ENCODE measurements around the gene CHD8.
A peak's percentile ranks its signal among the peaks of the same experiment; 100 is the strongest.
"Not testable (repeated sequence)": the region's sequence is repeated elsewhere in the genome, so short reads cannot be mapped to it uniquely, and the experiment has no call there.

CHD8 gene, protein sequence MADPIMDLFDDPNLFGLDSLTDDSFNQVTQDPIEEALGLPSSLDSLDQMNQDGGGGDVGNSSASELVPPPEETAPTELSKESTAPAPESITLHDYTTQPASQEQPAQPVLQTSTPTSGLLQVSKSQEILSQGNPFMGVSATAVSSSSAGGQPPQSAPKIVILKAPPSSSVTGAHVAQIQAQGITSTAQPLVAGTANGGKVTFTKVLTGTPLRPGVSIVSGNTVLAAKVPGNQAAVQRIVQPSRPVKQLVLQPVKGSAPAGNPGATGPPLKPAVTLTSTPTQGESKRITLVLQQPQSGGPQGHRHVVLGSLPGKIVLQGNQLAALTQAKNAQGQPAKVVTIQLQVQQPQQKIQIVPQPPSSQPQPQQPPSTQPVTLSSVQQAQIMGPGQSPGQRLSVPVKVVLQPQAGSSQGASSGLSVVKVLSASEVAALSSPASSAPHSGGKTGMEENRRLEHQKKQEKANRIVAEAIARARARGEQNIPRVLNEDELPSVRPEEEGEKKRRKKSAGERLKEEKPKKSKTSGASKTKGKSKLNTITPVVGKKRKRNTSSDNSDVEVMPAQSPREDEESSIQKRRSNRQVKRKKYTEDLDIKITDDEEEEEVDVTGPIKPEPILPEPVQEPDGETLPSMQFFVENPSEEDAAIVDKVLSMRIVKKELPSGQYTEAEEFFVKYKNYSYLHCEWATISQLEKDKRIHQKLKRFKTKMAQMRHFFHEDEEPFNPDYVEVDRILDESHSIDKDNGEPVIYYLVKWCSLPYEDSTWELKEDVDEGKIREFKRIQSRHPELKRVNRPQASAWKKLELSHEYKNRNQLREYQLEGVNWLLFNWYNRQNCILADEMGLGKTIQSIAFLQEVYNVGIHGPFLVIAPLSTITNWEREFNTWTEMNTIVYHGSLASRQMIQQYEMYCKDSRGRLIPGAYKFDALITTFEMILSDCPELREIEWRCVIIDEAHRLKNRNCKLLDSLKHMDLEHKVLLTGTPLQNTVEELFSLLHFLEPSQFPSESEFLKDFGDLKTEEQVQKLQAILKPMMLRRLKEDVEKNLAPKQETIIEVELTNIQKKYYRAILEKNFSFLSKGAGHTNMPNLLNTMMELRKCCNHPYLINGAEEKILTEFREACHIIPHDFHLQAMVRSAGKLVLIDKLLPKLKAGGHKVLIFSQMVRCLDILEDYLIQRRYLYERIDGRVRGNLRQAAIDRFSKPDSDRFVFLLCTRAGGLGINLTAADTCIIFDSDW (N-terminal part only)

DNA sequence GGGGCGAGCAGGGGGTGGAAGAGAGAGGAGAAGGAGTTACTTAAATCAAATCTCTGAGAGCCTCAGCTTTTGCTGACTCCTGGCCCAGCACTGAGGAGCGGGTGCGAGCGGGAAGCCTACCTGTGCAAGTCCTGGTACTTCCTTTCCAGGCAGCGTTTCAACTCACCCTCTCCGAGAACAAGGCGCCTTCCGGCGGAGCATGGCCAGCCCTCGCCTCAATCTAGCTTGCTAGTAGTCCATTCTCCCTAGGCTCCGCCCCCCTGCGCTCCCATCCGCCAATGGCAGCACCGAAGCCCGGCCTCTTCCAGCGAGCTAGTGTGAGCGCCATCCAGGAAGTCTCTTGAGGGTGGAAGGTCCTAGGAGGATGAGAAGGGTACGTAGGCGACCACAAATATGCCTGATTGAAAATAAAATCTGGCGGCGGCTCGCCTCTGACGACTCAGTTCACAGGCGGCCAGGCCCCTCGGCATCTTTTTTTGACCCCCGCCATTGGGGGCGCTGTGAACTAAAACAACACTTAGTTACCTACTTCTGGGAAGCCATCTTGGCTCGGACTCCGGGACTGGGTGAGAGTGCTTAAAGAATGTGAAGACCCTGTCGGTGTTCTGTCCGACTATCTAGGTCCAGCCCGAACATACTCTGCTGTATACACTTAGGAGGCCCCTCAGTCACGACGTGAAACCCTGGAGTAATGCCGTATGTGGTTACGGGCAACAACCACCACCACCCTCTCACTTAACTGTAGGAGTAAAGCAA lies at the start of gene CHD8:
Gene CHD8, minus strand, starts transcription at position 212 of the 756 bp plus-strand sequence. CDS start 24,480 bp downstream, outside the sequence.
- DNase-seq (ENCODE audit: low read depth in 2 of 2): peak; percentile 96 to 99

DNA sequence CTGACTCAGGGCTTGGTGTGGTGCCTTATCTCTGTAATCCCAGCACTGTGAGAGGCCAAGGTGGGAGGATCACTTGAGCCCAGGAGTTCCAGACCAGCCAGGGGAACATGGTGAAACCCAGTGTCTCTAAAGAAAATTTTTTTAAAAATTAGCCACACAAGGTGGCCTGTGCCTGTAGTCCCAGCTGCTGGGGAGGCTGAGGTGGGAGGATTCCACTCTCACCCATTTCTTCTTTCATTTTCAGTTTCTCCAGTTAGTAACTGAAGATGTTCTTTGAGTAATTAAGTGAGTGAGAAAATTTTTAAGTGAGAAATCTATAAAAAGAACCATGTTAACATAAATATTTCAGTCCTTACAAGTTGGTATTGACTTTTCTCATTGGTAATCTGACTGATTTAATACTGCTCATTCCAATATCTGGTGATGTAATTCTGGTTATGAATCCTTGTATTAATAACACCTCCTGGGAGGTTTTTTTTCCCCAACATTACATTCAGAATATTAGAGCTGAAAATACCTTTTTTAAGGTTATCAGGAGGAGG lies 49.2 kb upstream of the CHD8 start:
- DNase-seq (ENCODE audit: low read depth in 2 of 2): peak in 1 of 2 donors; percentile 17

DNA sequence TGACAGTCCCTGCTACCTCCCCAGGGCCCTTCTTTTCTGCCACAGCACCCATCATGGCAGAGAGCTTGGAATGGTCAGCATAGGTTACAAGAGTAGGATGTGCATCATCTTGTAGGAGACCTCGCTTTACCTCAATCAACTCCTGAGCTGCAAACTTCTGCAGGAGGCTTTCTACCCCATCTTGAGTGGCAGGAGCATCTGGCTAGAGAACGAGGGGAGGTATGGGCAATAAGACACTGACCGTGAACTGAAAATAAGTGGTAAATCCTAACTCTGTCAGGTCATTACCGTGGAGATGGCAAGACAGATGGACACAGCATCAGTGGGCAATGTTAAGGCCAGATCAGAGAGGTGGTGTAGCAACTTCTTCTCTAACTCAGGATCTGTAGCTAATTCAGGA lies 47.5 kb upstream of the CHD8 start:
- DNase-seq (ENCODE audit: low read depth in 2 of 2): no peak

DNA sequence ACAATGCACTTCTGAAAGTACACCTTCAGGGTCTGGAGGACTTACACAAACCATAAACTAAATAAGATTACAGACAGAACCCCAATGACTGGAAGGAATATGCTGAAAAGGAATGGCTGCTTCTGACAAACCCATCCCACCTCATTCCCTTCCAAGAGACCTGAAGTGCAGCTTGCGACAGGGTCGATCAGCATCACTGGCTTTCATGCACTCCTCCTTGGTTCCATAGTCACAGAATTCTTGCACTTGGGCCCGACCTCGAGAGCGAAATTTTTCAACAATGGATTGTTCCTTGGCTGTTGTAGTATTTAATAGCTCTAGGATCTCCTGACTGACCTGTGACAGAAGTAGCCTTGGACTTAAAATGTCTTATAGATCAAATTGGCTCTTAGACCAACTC lies 45.6 kb upstream of the CHD8 start:
- DNase-seq (ENCODE audit: low read depth in 2 of 2): no peak

DNA sequence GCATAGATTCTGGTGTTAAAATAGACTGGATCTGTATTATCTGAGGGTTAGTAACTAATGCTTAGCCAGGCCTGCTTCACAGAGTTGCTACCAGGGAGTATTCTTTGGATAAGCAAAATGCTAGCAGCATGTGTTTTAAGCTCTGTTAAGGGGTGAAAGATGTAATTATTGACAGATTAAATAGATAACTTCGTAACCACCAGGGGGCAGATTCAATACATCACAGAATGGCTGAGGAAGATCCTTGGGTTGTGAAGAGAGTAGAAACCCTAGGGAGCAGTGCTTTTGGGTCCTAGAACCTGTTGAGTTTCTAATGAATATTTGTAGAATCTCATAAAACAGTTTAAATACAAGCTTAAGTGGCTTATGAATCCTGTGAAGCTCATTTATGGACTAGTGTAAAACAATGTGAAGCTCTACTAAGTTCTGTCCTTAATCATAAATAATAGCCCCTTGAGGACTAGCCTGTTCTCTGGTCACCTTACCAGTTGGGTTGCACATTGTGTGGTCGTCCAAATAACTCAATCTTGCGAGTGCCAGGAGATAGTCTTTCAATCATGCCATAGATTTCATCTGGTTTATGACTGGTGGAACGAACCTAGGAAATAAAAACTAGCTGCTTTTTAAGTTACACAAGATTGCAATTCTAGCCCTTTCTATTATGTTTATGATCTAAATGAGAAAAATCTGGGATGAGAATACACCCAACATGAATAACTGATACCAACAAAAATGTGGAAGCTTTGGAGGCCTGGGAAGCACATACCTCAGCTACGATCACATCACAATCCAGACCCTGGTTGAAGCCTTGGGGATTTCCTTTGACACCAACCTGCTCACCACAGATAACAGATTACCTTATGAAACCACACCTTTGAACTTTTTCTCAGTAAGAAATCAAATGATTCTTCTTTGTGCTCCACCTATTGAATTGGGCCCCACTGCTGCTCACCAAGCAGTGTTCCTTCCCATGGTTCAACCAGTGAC lies 42.9 kb upstream of the CHD8 start:
- peak in 1 of 2 donors; percentile 32 for DNase-seq (ENCODE audit: low read depth in 2 of 2)

DNA sequence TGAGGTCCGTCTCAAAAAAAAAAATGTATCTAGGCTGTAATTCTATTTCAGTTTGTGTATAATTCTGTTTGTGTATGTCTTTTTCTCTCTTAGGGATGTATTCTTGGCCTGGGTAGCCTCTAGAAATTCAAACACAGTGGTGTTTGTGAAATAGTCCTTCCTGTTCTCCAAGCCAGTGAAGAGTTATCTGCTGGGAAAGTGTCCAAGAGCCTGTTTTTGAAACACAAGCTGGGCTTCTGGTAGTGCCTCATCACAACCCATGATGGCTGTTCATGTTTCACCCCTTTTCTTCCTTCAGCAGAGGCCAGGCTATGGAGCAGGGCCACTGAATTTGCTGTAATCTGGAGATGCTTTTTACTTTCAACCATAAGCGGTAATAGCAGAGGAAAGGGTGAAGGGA lies 40.5 kb upstream of the CHD8 start:
- no peak for DNase-seq (ENCODE audit: low read depth in 2 of 2)

DNA sequence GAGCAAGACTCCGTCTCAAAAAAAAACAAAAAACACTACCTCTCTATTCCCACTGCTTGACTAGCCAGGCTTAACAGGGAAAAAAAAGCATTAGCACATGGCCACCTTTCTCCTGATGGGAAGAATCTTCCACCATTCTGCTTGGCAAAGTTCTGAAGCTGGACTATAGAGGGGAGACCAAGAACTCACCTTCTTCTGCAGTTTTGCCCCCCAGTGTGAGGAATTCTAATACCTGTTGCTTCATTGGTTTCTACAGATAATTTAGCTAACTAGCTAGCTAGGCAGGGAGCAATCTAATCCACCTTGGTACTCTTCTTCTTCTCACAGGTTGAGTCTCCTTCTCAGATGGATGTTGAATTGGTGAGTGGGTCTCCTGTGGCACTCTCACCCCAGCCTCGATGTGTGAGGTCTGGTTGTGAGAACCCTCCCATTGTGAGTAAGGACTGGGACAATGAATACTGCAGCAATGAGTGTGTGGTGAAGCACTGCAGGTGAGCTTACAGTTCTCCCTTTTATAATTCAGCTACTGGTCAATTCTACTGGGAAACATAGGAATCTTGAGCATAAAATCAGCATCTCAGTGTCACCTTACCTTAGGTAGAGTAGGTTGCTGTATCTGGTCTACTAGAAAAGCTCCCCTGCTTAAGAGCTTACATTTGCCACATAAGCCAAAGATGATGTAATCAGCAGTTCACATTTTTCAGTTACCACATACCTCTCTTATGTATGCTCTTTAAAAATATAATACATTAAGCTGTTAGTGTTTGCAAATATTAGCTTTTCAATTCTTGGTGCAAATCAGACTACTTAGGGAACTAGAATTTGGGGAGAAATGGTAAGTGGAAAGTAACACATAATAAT lies 39.2 kb upstream of the CHD8 start:
- DNase-seq (ENCODE audit: low read depth in 2 of 2): no peak

DNA sequence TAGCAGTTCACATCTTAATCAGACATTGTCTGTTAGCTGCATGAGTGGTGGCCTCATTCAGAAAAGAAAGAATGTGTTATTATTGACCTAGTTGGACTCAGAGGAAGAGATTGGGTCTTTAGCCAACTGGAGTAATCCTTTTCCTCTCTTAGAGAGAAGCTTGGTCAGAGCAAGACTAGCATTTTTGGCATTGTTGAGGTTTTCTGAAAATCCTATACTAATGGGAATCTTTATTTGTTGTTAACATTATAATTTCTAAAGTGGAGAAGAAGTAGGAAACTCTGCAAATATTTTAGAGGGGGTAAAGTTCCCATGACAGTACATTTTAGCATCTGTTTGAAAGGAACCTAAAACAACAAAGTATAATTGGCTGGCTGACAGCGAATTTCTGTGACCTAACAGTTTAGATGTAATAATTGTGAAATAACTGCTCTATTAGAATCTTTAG lies 30.7 kb upstream of the CHD8 start:
- DNase-seq (ENCODE audit: low read depth in 2 of 2): no peak

DNA sequence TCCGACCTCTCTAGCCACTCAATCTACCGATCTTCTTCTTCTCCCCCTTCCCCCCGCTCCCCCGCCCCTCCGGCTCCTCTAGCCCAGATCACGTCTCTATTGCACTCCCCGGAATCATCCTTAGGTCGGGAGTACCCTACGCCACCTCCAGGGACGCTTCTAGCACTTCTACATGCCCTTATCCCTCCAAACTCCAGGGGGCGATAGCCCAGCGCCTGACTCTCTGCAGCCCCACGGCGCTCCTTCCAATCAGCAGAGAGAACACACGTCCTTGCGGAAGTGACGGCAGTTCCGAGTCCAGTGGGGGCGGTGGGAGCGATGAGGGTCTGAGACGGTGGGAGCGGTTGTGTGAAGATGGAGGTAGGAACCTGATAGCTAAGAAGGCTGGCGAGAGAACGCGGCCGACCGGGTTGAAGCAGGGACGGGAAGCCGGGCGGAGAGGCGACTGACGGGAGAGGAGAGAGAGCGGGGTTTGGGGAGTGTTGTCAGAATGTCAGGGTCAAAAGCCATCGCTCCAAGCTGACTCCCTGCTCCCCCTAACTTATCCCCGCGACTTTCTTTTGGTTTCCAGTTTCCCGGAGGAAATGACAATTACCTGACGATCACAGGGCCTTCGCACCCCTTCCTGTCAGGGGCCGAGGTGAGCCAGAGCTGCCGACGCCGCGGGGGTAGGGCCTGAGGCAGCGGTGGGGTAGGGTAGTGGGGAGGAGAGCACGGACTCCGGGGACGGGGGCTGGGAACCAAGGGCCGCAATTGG lies 21.2 kb upstream of the CHD8 start, which contains the start of the genes RAB2B and TOX4:
Gene RAB2B, minus strand, starts transcription at position 35 of the 757 bp plus-strand sequence. CDS start 87 bp downstream, outside the sequence.
Gene TOX4, plus strand, starts transcription at position 271 of the 757 bp plus-strand sequence. Its CDS starts 84 bp downstream, at position 355.
- DNase-seq (ENCODE audit: low read depth in 2 of 2): peak; percentile 84 to 88

DNA sequence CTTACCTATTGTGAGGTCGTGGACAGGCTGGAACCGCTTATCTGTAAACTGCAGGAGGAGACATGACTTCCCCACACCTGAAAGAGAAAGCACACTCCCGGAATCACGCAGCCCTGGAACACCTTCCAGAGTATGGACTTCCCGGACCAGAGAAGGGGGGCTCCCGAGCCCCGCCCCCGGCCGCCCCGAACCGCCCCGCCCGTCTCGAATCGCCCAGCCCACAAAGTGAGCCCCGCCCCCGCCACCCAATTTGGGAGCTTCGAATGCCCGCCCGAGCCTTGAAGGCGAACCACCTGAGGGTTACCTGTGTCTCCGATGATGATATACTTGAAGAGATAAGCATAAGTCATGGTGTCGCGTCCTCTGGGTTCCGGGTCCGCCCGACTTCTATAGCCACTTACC lies 20.6 kb upstream of the CHD8 start:
- peak; percentile 80 to 83 for DNase-seq (ENCODE audit: low read depth in 2 of 2)

DNA sequence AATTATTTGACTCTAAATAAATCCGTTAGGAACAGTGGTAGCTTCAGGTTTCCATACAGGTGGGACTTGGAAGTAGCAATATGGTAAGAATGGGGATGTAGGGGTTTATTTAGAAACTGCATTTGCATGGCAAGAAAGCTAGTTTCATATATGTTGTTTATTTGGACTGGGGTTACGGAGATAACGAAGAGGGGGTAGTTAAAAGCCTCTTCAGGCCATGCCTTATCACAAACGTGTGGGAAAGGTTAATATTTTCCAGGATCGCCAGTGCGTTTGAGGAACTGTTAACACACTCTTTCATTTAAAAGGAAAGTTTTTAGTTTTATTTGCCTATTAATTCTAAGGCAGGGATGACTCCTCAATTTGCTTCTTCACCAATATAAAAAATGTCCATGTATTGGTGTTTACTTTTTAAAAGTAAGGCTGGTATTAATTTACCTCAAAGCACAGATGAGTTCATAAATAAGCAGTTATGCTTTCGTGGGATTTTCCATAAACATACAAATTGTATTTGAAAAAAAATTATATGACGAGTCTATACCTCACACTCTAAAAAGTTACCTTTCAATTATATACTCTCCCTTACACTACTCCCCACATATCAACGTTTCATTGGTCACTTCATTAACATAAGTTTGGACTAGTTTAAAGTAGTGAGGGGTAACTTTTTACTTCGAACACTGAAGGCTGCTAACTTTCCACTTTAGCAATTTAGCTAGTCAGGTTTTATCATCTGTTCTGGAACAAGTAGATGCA lies 20.0 kb upstream of the CHD8 start:
- no peak for DNase-seq (ENCODE audit: low read depth in 2 of 2)

DNA sequence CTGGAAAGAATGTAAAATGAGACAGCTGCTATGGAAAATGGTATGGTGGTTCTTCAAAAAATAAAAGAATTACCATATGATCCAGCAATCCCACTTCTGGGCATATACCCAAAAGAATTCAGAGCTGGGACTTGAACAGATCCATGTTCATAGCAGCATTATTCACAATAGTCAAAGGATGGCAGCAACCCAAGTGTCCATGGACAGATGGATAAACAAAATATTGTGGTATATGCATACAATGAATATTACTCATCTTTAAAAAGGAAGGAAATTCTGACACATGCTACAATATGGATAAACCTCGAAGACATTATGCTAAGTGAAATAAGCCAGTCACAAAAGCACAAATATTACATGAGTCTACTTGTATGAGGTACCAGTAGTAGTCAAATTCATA lies 11.7 kb upstream of the CHD8 start:
- DNase-seq (ENCODE audit: low read depth in 2 of 2): no peak

DNA sequence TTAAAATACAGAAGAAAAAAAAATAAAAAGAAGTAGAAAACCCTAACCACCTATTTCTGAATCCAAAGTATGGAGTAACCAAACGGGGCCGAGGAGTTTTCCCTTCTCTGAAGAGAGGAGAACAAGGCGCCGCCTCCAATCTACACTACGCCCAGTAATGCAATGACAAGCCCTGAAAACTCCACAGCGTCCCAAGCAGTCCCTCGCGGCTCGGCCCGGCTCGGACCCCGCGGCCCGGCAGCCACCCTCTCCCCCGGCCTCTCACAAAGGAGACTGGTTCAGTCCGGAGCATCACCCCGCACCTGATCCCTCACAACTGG lies 371 bp downstream of the CHD8 start:
- no peak for DNase-seq (ENCODE audit: low read depth in 2 of 2)

DNA sequence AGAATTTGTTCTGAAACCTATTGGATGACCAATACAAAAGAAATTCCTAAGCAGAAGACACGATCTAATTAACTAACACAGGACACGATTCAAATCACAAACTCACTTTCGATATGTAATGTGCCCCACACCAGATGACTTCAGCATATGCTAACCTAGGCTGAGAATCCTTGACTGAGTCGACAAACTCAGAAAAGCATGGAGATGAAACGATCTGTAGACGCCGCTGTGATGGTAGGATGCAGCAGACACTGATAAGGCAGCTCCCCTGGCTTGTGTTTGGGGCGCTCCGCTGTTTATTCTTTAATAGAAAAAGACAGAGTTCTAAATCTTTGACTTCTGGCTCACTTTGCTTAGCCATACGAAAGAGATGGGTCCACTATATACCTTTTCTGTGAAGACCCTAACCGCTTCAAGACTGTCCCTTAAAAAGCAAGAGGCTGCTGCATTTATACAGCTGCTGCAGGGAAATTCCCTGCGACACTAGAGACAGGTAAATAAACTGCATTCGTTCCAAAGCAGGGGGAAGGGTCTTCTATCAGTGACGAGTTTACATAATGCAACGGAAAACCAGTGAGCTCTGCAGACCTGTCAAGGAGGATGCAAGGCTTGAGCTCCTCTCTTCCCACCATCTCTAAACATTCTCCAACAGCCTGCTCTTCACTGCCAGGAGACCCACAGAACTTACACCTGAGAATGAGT lies 929 bp downstream of the CHD8 start:
- no peak for DNase-seq (ENCODE audit: low read depth in 2 of 2)

DNA sequence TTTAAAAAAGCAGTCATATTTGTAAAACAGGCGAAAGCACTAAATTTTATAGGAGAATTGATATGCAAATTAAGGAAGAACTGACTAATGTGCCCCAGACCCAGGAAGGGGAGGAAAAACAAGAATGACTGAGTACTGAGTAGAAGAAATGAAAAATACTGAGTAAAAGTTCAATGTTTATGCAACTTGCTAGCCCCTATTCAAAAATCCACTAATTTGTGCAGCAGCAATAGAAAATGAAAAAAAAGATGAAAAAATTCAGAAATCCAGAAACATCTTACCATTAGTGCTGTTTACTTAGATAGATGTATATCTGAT lies 6.1 kb downstream of the CHD8 start:
- no peak for DNase-seq (ENCODE audit: low read depth in 2 of 2)

DNA sequence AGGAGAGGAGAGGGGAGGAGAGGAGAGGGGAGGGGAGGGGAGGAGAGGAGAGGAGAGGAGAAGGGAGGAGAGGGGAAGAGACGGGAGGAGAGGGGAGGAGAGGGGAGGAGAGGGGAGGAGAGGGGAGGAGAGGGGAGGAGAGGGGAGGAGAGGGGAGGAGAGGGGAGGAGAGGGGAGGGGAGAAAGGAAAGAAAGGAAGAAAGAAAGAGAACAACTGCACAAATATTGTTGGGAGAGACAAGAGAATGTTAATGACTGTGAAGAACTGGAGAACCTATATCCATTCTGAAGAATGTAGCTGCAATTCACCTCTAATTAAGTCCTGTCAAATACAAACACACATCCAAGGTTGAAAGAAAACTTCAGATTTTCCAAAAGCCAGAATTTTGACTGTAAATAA lies 13.3 kb downstream of the CHD8 start:
- DNase-seq (ENCODE audit: low read depth in 2 of 2): not testable (repeated sequence)

DNA sequence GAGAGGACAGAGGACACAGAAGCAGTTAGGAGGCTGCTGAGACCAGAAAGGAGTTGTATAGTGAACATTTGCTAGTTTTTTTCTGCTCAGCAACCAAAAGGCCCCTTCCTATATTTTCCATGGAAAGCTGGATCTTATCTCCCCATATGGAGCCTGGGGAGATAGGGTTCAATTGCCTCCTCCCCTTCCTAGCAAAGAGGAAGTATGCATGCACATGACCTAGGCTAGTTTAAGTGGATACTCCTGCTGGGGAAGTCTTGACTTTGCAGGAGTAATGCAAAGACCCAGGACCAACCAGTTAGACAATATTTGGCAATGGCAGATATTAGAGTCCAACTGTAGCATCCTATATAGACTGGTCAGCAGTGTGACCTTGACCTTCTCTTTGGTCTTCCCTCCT lies 15.1 kb downstream of the CHD8 start:
- no peak for DNase-seq (ENCODE audit: low read depth in 2 of 2)

All from stimulated activated CD4-positive, alpha-beta T cell treated with anti-CD3 and anti-CD28 coated beads, Interleukin-1b, Interleukin-23, amount 100 ng/mL, for 4 hours (primary cell).